SK-N-SH (cell line): ENCODE results near the gene CRACR2A. TPM values are rescaled to one million over a fixed set of nuclear protein-coding genes. Genes with fewer than 3 reads are reported as not detected.

ENCODE experiments used
- CTCF ChIA-PET: fragments of 300-600, 350-600 bp; formaldehyde crosslinking; extraction: SDS; loops from one replicate; lab custom pipeline; 2021; lab: Yijun Ruan, JAX
- POLR2A ChIA-PET: fragments of 350-600 bp; sonication (Branson Sonifier 250); formaldehyde crosslinking; extraction: SDS; loops from one replicate; lab custom pipeline; 2020; ENCODE audit warnings: antibody characterized with exemption, inconsistent platforms; lab: Yijun Ruan, JAX
- DNase-seq: peaks from one replicate; pipeline ENCODE4 v3.0.0; 2012
- H2AFZ ChIP-seq: fragments of 200-600 bp; sonication (generic); 2 replicates; pipeline ENCODE4 v1.8.1; 2016; ENCODE audit warnings: antibody characterized with exemption, mild to moderate bottlenecking, low read depth
- H3F3A ChIP-seq: fragments of 200-600 bp; sonication (generic); replicated peaks from 2 replicates; pipeline ENCODE3; 2016; ENCODE audit warnings: antibody characterized with exemption, mild to moderate bottlenecking; ENCODE audit not compliant: insufficient read depth
- H3K27ac ChIP-seq, 2 experiments: fragments of 200-500 bp in 1 of 2; fragments of 200-600 bp in 1 of 2; sonication (Bioruptor generic) in 1 of 2; sonication (generic), shearing (Covaris generic) in 1 of 2; 2 replicates each; pipeline versions ENCODE4 v1.5.1 to v1.6.1; 2014 to 2016; ENCODE audit warnings: low read depth in 2 of 2, inconsistent platforms in 1 of 2, low read length in 1 of 2, mild to moderate bottlenecking in 1 of 2, mixed read lengths in 1 of 2
- H3K27me3 ChIP-seq: fragments of 200-600 bp; sonication (generic), shearing (Covaris generic); 2 replicates; pipeline ENCODE4 v1.6.1; 2016; ENCODE audit warnings: mixed run types; ENCODE audit not compliant: insufficient read depth
- H3K36me3 ChIP-seq, 2 experiments: fragments of 200-500 bp in 1 of 2; fragments of 200-600 bp in 1 of 2; sonication (Bioruptor generic) in 1 of 2; sonication (generic) in 1 of 2; replicated peaks in 1 of 2; 2 replicates each; pipeline versions ENCODE3 to v1.5.1; 2014 to 2016; ENCODE audit warnings: low read length in 1 of 2, mild to moderate bottlenecking in 1 of 2; ENCODE audit not compliant: insufficient read depth in 2 of 2, control insufficient read depth in 1 of 2
- H3K4me1 ChIP-seq, 2 experiments: fragments of 200-500 bp in 1 of 2; fragments of 200-600 bp in 1 of 2; sonication (Bioruptor generic) in 1 of 2; sonication (generic), shearing (Covaris generic) in 1 of 2; 2 replicates each; pipeline versions ENCODE4 v1.5.1 to v1.6.1; 2014 to 2016; ENCODE audit warnings: low read depth in 1 of 2, low read length in 1 of 2, mixed run types in 1 of 2; ENCODE audit not compliant: insufficient read depth in 2 of 2, control insufficient read depth in 1 of 2
- H3K4me2 ChIP-seq: fragments of 200-600 bp; sonication (generic), shearing (Covaris generic); 2 replicates; pipeline ENCODE4 v1.6.1; 2017; ENCODE audit warnings: mixed run types
- H3K4me3 ChIP-seq, 2 experiments: fragments of 200-500 bp in 1 of 2; fragments of 200-600 bp in 1 of 2; sonication (Bioruptor generic) in 1 of 2; sonication (generic), shearing (Covaris generic) in 1 of 2; 2 replicates each; pipeline versions ENCODE4 v1.5.1 to v1.8.1; 2014 to 2016; ENCODE audit warnings: low read depth in 2 of 2, inconsistent platforms in 1 of 2, low read length in 1 of 2, mild to moderate bottlenecking in 1 of 2, mixed read lengths in 1 of 2, moderate library complexity in 1 of 2
- H3K79me2 ChIP-seq: fragments of 200-600 bp; sonication (generic); 2 replicates; pipeline ENCODE4 v1.8.1; 2017; ENCODE audit warnings: mild to moderate bottlenecking; ENCODE audit not compliant: insufficient read depth
- H3K9ac ChIP-seq: fragments of 200-600 bp; sonication (generic); 2 replicates; pipeline ENCODE4 v1.6.1; 2017; ENCODE audit warnings: mixed run types
- H3K9me2 ChIP-seq: fragments of 200-600 bp; sonication (generic); 2 replicates; pipeline ENCODE4 v1.6.1; 2017; ENCODE audit warnings: mixed run types
- H3K9me3 ChIP-seq: fragments of 200-600 bp; sonication (generic); 2 replicates; pipeline ENCODE4 v1.6.1; 2017; ENCODE audit warnings: mixed run types, mild to moderate bottlenecking, moderate library complexity
- H4K20me1 ChIP-seq: fragments of 200-600 bp; sonication (generic); 2 replicates; pipeline ENCODE4 v1.6.1; 2017; ENCODE audit warnings: mild to moderate bottlenecking, mixed run types; ENCODE audit not compliant: insufficient read depth
- ELF1 ChIP-seq: IDR thresholded peaks from 2 replicates; pipeline ENCODE4 v1.4.0; 2012
- EP300 ChIP-seq, 2 experiments: IDR thresholded peaks; 2 replicates each; pipeline versions ENCODE4 v1.4.0 to v1.6.1; 2012; ENCODE audit warnings: borderline replicate concordance in 1 of 2, low read depth in 1 of 2, low read length in 1 of 2
- EZH2phosphoT487 ChIP-seq: fragments of 200-600 bp; sonication (generic); IDR thresholded peaks from 2 replicates; pipeline ENCODE4 v1.6.1; 2017; ENCODE audit warnings: low read depth, mixed run types, mild to moderate bottlenecking, antibody characterized with exemption, moderate library complexity, borderline replicate concordance
- FOSL2 ChIP-seq: IDR thresholded peaks from 2 replicates; pipeline ENCODE4 v1.4.0; 2012; ENCODE audit warnings: low read depth, mild to moderate bottlenecking, moderate library complexity, borderline replicate concordance
- FOXM1 ChIP-seq: IDR thresholded peaks from 2 replicates; pipeline ENCODE4 v1.4.0; 2012; ENCODE audit warnings: low read depth, mild to moderate bottlenecking
- JUND ChIP-seq: IDR thresholded peaks from 2 replicates; pipeline ENCODE4 v1.4.0; 2012
- MXI1 ChIP-seq: IDR thresholded peaks from 2 replicates; pipeline ENCODE4 v1.6.1; 2012; ENCODE audit warnings: mild to moderate bottlenecking, low read depth, low read length, improper control_type of control experiment
- RAD21 ChIP-seq: IDR thresholded peaks from 2 replicates; pipeline ENCODE4 v1.6.1; 2012; ENCODE audit warnings: mild to moderate bottlenecking, low read length
- RCOR1 ChIP-seq: fragments of 150-350 bp; IDR thresholded peaks from 2 replicates; pipeline ENCODE4 v1.6.1; 2017; ENCODE audit warnings: antibody characterized with exemption, low read length
- RFX5 ChIP-seq: IDR thresholded peaks from 2 replicates; pipeline ENCODE4 v1.6.1; 2012; ENCODE audit warnings: mild to moderate bottlenecking, improper control_type of control experiment, low read length
- RXRA ChIP-seq: IDR thresholded peaks from 2 replicates; pipeline ENCODE4 v1.4.0; 2012; ENCODE audit warnings: low read depth, mild to moderate bottlenecking, borderline replicate concordance
- SIN3A ChIP-seq: IDR thresholded peaks from 2 replicates; pipeline ENCODE4 v1.6.1; 2012; ENCODE audit warnings: low read depth, mild to moderate bottlenecking, low read length, moderate library complexity, borderline replicate concordance
- SMC3 ChIP-seq: IDR thresholded peaks from 2 replicates; pipeline ENCODE4 v1.6.1; 2012; ENCODE audit warnings: low read depth, low read length, improper control_type of control experiment
- TCF12 ChIP-seq: IDR thresholded peaks from 2 replicates; pipeline ENCODE4 v1.4.0; 2012
- YY1 ChIP-seq: IDR thresholded peaks from 2 replicates; pipeline ENCODE4 v1.4.0; 2012; ENCODE audit warnings: low read depth, mild to moderate bottlenecking
- WGBS: methylation state at CpG from one replicate; pipeline ENCODE4 v1.1.6; 2017; ENCODE audit warnings: low lambda C conversion rate; 5-methylcytosine and 5-hydroxymethylcytosine counted together
- polyA plus RNA-seq, 3 experiments: library from polyadenylated mRNA; depleted of rRNA; stranded (reverse); fragments of >200 nt; gene quantifications; 2 replicates each; pipeline ENCODE4 v1.2.3, GENCODE V29; 2012
- TF ChIP-seq, protein P1 (sequence below): IDR thresholded peaks from 2 replicates; pipeline ENCODE4 v1.4.0; 2012; ENCODE audit warnings: low read depth, borderline replicate concordance
- TF ChIP-seq, protein P2 (sequence below): fragments of 150-350 bp; IDR thresholded peaks from 2 replicates; pipeline ENCODE4 v1.6.1; 2016; ENCODE audit warnings: mild to moderate bottlenecking, low read depth, low read length
- TF ChIP-seq, protein P3 (sequence below): IDR thresholded peaks from 2 replicates; pipeline ENCODE4 v1.4.0; 2012; ENCODE audit warnings: low read depth
- TF ChIP-seq, protein P4 (sequence below): IDR thresholded peaks from 2 replicates; pipeline ENCODE4 v1.4.0; 2012; ENCODE audit warnings: low read depth, borderline replicate concordance
- TF ChIP-seq, protein P5 (sequence below): IDR thresholded peaks from 2 replicates; pipeline ENCODE4; 2012

The CRACR2A gene
- polyA plus RNA-seq, 1 of the 3 experiments (the other 2 are of a cell fraction), result 0.12 TPM

DNA sequence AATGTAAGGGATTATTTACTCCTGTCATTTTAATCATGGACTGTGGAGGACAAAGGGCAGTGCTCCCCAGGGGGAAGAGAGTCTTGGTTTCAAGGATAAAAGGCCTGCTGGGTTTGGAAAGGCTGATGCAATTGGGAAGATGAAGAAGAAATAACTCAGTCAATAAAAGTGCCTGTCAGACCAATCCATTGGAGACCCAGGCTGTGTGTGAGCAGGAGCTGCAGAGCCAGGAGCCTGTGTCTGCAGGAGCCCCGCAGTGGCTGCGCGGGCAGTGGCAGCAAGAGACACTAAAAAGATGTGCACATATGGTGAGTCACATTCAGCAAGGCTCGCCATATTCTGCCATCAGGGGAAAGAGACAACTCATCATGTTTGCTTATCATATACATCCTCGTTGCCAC, 90.4 kb downstream of the CRACR2A start:
- H3F3A ChIP-seq, result no peaks in the 10 kb centered on the region
- H3K27me3 ChIP-seq, result no peaks in the 10 kb centered on the region
- no peak for TF ChIP-seq EZH2phosphoT487
- TF ChIP-seq RXRA, result no peak
- no peak for TF ChIP-seq RCOR1
- no peak for TF ChIP-seq TCF12
- no peak for TF ChIP-seq MXI1
- TF ChIP-seq, protein P1, sequence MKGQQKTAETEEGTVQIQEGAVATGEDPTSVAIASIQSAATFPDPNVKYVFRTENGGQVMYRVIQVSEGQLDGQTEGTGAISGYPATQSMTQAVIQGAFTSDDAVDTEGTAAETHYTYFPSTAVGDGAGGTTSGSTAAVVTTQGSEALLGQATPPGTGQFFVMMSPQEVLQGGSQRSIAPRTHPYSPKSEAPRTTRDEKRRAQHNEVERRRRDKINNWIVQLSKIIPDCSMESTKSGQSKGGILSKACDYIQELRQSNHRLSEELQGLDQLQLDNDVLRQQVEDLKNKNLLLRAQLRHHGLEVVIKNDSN, result no peak
- no peak for TF ChIP-seq RAD21
- no peak for TF ChIP-seq ELF1
- DNase-seq, result no peak
- WGBS, result 85% methylated on average over 5 of the region's 5 CpGs
- no peaks in the 10 kb centered on the region for H3K9me2 ChIP-seq
- H3K4me3 ChIP-seq, result no peak overlapping the region
- no peaks in the 10 kb centered on the region for H4K20me1 ChIP-seq
- H3K4me2 ChIP-seq, result no peak overlapping the region
- ChIA-PET CTCF (interaction anchor here (0.6 to 1.8 kb wide), 2 partner anchors 18 to 292 kb away, joined by 3 to 6 read pairs; no protein-coding TSS in a partner anchor), POLR2A (no interaction called here)
- no peaks in the 10 kb centered on the region for H3K79me2 ChIP-seq
- H3K27ac ChIP-seq, result no peak overlapping the region
- H3K4me1 ChIP-seq, result no peaks in the 10 kb centered on the region
- no peak overlapping the region for H3K9ac ChIP-seq
- H3K36me3 ChIP-seq, result no peaks in the 10 kb centered on the region
- H2AFZ ChIP-seq, result no peak overlapping the region
- no peaks in the 10 kb centered on the region for H3K9me3 ChIP-seq

DNA sequence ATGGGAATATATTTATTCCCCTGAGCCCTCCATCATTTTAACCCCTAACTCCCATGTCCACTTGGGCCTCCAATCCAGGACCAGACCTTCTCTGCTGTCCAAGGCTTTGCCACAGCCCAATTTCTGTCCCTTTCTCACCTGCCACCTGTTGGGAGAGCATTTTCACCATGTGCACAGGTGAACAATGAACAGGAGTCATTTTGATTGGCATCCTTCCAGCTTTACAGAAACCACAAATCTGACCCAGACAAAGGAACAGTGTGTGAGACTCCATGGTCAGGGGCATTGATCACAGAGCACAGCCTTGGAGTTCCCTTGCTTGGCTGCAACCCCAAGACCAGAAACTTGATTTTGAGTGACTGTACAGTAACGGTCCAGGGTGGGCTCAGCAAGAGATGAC, 91.9 kb downstream of the CRACR2A start:
- H3K9me3 ChIP-seq, result no peaks in the 10 kb centered on the region
- no peaks in the 10 kb centered on the region for H3K4me1 ChIP-seq
- no peaks in the 10 kb centered on the region for H4K20me1 ChIP-seq
- ChIA-PET POLR2A (no interaction called here), CTCF (interaction anchor here (1.0 to 1.8 kb wide), 3 partner anchors 19 to 361 kb away, joined by 3 to 6 read pairs (median 3); no protein-coding TSS in a partner anchor)
- H3K4me3 ChIP-seq, result no peak overlapping the region
- no peak overlapping the region for H3K9ac ChIP-seq
- no peaks in the 10 kb centered on the region for H3K9me2 ChIP-seq
- no peaks in the 10 kb centered on the region for H3K36me3 ChIP-seq
- H3F3A ChIP-seq, result no peaks in the 10 kb centered on the region
- no peaks in the 10 kb centered on the region for H3K27me3 ChIP-seq
- WGBS, result 60% methylated on average over 1 of the region's 1 CpG
- H3K4me2 ChIP-seq, result no peak overlapping the region
- no peak for DNase-seq
- H3K27ac ChIP-seq, result no peak overlapping the region
- H2AFZ ChIP-seq, result no peak overlapping the region
- H3K79me2 ChIP-seq, result no peaks in the 10 kb centered on the region
- no peak for TF ChIP-seq RFX5
- TF ChIP-seq MXI1, result no peak
- no peak for TF ChIP-seq TCF12
- TF ChIP-seq ELF1, result no peak
- TF ChIP-seq, protein P2, sequence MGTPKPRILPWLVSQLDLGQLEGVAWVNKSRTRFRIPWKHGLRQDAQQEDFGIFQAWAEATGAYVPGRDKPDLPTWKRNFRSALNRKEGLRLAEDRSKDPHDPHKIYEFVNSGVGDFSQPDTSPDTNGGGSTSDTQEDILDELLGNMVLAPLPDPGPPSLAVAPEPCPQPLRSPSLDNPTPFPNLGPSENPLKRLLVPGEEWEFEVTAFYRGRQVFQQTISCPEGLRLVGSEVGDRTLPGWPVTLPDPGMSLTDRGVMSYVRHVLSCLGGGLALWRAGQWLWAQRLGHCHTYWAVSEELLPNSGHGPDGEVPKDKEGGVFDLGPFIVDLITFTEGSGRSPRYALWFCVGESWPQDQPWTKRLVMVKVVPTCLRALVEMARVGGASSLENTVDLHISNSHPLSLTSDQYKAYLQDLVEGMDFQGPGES, result no peak
- TF ChIP-seq FOSL2, result no peak
- TF ChIP-seq JUND, result no peak
- TF ChIP-seq YY1, result no peak
- no peak for TF ChIP-seq SMC3
- no peak for TF ChIP-seq FOXM1
- TF ChIP-seq, protein P3, sequence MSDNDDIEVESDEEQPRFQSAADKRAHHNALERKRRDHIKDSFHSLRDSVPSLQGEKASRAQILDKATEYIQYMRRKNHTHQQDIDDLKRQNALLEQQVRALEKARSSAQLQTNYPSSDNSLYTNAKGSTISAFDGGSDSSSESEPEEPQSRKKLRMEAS, result no peak
- TF ChIP-seq, protein P1, result no peak
- TF ChIP-seq, protein P4, sequence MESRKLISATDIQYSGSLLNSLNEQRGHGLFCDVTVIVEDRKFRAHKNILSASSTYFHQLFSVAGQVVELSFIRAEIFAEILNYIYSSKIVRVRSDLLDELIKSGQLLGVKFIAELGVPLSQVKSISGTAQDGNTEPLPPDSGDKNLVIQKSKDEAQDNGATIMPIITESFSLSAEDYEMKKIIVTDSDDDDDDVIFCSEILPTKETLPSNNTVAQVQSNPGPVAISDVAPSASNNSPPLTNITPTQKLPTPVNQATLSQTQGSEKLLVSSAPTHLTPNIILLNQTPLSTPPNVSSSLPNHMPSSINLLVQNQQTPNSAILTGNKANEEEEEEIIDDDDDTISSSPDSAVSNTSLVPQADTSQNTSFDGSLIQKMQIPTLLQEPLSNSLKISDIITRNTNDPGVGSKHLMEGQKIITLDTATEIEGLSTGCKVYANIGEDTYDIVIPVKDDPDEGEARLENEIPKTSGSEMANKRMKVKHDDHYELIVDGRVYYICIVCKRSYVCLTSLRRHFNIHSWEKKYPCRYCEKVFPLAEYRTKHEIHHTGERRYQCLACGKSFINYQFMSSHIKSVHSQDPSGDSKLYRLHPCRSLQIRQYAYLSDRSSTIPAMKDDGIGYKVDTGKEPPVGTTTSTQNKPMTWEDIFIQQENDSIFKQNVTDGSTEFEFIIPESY, result no peak
- TF ChIP-seq, protein P5, sequence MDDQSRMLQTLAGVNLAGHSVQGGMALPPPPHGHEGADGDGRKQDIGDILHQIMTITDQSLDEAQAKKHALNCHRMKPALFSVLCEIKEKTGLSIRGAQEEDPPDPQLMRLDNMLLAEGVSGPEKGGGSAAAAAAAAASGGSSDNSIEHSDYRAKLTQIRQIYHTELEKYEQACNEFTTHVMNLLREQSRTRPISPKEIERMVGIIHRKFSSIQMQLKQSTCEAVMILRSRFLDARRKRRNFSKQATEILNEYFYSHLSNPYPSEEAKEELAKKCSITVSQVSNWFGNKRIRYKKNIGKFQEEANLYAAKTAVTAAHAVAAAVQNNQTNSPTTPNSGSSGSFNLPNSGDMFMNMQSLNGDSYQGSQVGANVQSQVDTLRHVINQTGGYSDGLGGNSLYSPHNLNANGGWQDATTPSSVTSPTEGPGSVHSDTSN, result no peak
- no peak for TF ChIP-seq EP300 (IDR thresholded peaks at IDR 0.05; ENCODE audit: borderline replicate concordance in 1 of 2, low read depth in 1 of 2, low read length in 1 of 2)
- TF ChIP-seq SIN3A, result no peak
- TF ChIP-seq EZH2phosphoT487, result no peak
